ENCODE measurements around the gene WWOX. TPM values are rescaled to one million over a fixed set of nuclear protein-coding genes. Genes with fewer than 3 reads are reported as not detected.

Gene WWOX
- total and polyA plus RNA-seq, 2 of the 4 experiments (the other 2 are of a cell fraction), result 2.7 to 5.4 TPM

GRCh38 chr16:78932355-78932943 is 833.0 kb downstream of the WWOX start:
- ChIA-PET POLR2A (ENCODE audit: unreplicated experiment) (no interaction called here), CTCF (no interaction called here)
- intact Hi-C loops (cut with micrococcal nuclease) (no loop called here), in situ Hi-C loops (cut with MboI; ENCODE audit: low sequenced_read_pairs) (no loop called here), dilution Hi-C loops (cut with HindIII; ENCODE audit: low sequenced_read_pairs, unreplicated experiment) (no loop called here)
- Histone ChIP-seq H2AK5ac (ENCODE audit: low read depth, low read length) (no peak overlapping the region), H4K5ac (ENCODE audit: low read depth, low read length) (no peak overlapping the region), H3K27me3 (ENCODE audit: control insufficient read depth, insufficient read depth, low read length) (no peaks in the 10 kb centered on the region), H3K4me1 (ENCODE audit: control insufficient read depth, insufficient read depth, low read length) (no peaks in the 10 kb centered on the region), H3K56ac (ENCODE audit: extremely low read depth, insufficient read depth, low read length) (no peak overlapping the region), H3K27ac (ENCODE audit: insufficient read depth, low read length) (no peak overlapping the region), H3K18ac (ENCODE audit: low read depth, low read length) (no peak overlapping the region), H3K4me2 (ENCODE audit: low read depth, low read length) (no peak overlapping the region), H4K91ac (ENCODE audit: insufficient read depth, low read depth, low read length) (no peak overlapping the region), H3K9me3 (ENCODE audit: control insufficient read depth, insufficient read depth, low read length) (peaks cover 24% of the 10 kb centered on the region), H2BK20ac (ENCODE audit: low read depth, low read length) (no peak overlapping the region), H4K20me1 (ENCODE audit: insufficient read depth, low read length) (no peaks in the 10 kb centered on the region), H2BK120ac (ENCODE audit: low read depth, low read length) (no peak overlapping the region), H2AK9ac (replicated peaks; ENCODE audit: low read depth, low read length, poor library complexity) (no peak overlapping the region), H3K14ac (replicated peaks; ENCODE audit: low read depth, low read length) (no peak overlapping the region), H2BK5ac (ENCODE audit: low read depth, low read length, poor library complexity, severe bottlenecking) (no peak overlapping the region), H3K4ac (ENCODE audit: low read depth, low read length) (no peak overlapping the region), H2BK15ac (ENCODE audit: low read depth, low read length) (no peak overlapping the region), H2AFZ (replicated peaks; ENCODE audit: low read length, poor library complexity) (peak overlapping the region; percentile 32), H3K23ac (ENCODE audit: low read depth, low read length) (no peak overlapping the region), H3K4me3 (ENCODE audit: insufficient read depth, low read depth, low read length) (no peak overlapping the region), H3K79me1 (ENCODE audit: low read depth in 1 of 2, low read length in 2 of 2) (no peaks in the 10 kb centered on the region), H4K8ac (ENCODE audit: low read depth in 2 of 2, low read length in 2 of 2) (no peak overlapping the region), H3K9me1 (ENCODE audit: insufficient read depth, low read length) (no peaks in the 10 kb centered on the region), H3K36me3 (ENCODE audit: control insufficient read depth, insufficient read depth, low read length) (no peaks in the 10 kb centered on the region), H3K9ac (ENCODE audit: low read depth, low read length) (no peak overlapping the region)
- DNase-seq (no peak), ATAC-seq (ENCODE audit: low read depth) (no peak)
- TF ChIP-seq MAZ (IDR thresholded peaks at IDR 0.05; ENCODE audit: borderline replicate concordance, low read depth, low read length) (no peak), RFX5 (IDR thresholded peaks at IDR 0.05; ENCODE audit: low read depth, low read length) (no peak), POLR2A (IDR thresholded peaks at IDR 0.05; ENCODE audit: low read depth, low read length) (no peak), BHLHE40 (IDR thresholded peaks at IDR 0.05; ENCODE audit: low read depth, low read length) (no peak), CEBPB (IDR thresholded peaks at IDR 0.05; ENCODE audit: low read depth, low read length) (no peak), RCOR1 (IDR thresholded peaks at IDR 0.05; ENCODE audit: insufficient replicate concordance, low read length) (no peak), CHD1 (IDR thresholded peaks at IDR 0.05; ENCODE audit: low read depth, low read length) (no peak), RAD21 (IDR thresholded peaks at IDR 0.05; ENCODE audit: low read length) (no peak), CTCF (conservative IDR thresholded peaks at IDR 0.05; ENCODE audit: low read depth, low read length) (no peak), MXI1 (IDR thresholded peaks at IDR 0.05; ENCODE audit: borderline replicate concordance, low read depth, low read length) (no peak), FOS (IDR thresholded peaks at IDR 0.05; ENCODE audit: low read depth, low read length) (no peak), USF2 (IDR thresholded peaks at IDR 0.05; ENCODE audit: low read depth, low read length) (no peak), NFE2L2 (IDR thresholded peaks at IDR 0.05; ENCODE audit: low read depth, low read length) (no peak), SMC3 (IDR thresholded peaks at IDR 0.05; ENCODE audit: low read depth, low read length) (no peak), MAFK (IDR thresholded peaks at IDR 0.05; ENCODE audit: low read depth, low read length) (no peak)
- no TSS peak for BruUV-seq (replicated peaks)
- 25% methylated on average over 4 of the region's 9 CpGs; no CpG with 5 or more reads in 1 of the 2 experiments for WGBS, 2 experiments (ENCODE audit: extremely low coverage in 2 of 2, insufficient read length in 1 of 2)
